ENCODE data around the gene WDR55.
"Not testable (repeated sequence)": the region's sequence is repeated elsewhere in the genome, so short reads cannot be mapped to it uniquely, and the experiment has no call there.

The WDR55 gene

GRCh38 chr5:140633501-140633900, 31.2 kb upstream of the WDR55 start:
- Histone ChIP-seq H3K27ac (ENCODE audit: low read depth, low read length) (peak overlapping the region; percentile 22), H3K4me1 (ENCODE audit: insufficient read depth, low read length) (peaks cover 15% of the 10 kb centered on the region), H3K4me3 (ENCODE audit: low read depth in 1 of 2, low read length in 2 of 2) (peak overlapping the region; percentile 78 to 87), H3K36me3 (ENCODE audit: insufficient read depth, low read length) (no peaks in the 10 kb centered on the region), H3K9ac (ENCODE audit: low read length) (peak overlapping the region; percentile 60), H3K27me3 (ENCODE audit: control insufficient read depth in 1 of 2, insufficient read depth in 2 of 2, low read length in 2 of 2) (no peaks in the 10 kb centered on the region), H3K9me3 (ENCODE audit: low read length) (no peaks in the 10 kb centered on the region)

GRCh38 chr5:140634103-140634502, 30.6 kb upstream of the WDR55 start:
- no peaks in the 10 kb centered on the region for H3K27me3 ChIP-seq (ENCODE audit: control insufficient read depth in 1 of 2, insufficient read depth in 2 of 2, low read length in 2 of 2)
- no peak overlapping the region for H3K4me3 ChIP-seq (ENCODE audit: low read depth in 1 of 2, low read length in 2 of 2)
- H3K4me1 ChIP-seq (ENCODE audit: insufficient read depth, low read length), result peaks cover 15% of the 10 kb centered on the region
- no peak overlapping the region for H3K9ac ChIP-seq (ENCODE audit: low read length)
- H3K36me3 ChIP-seq (ENCODE audit: insufficient read depth, low read length), result no peaks in the 10 kb centered on the region
- no peak overlapping the region for H3K27ac ChIP-seq (ENCODE audit: low read depth, low read length)
- H3K9me3 ChIP-seq (ENCODE audit: low read length), result no peaks in the 10 kb centered on the region

- Histone ChIP-seq H3K4me3 (ENCODE audit: low read depth in 1 of 2, low read length in 2 of 2) (no peak overlapping the region), H3K27me3 (ENCODE audit: control insufficient read depth in 1 of 2, insufficient read depth in 2 of 2, low read length in 2 of 2) (no peaks in the 10 kb centered on the region), H3K9me3 (ENCODE audit: low read length) (no peaks in the 10 kb centered on the region), H3K36me3 (ENCODE audit: insufficient read depth, low read length) (no peaks in the 10 kb centered on the region), H3K9ac (ENCODE audit: low read length) (no peak overlapping the region), H3K4me1 (ENCODE audit: insufficient read depth, low read length) (peaks cover 20% of the 10 kb centered on the region), H3K27ac (ENCODE audit: low read depth, low read length) (no peak overlapping the region)
Observed at GRCh38 chr5:140635291-140636257, 29.1 kb upstream of the WDR55 start.

- H3K27me3 ChIP-seq (ENCODE audit: control insufficient read depth in 1 of 2, insufficient read depth in 2 of 2, low read length in 2 of 2), result no peaks in the 10 kb centered on the region
- no peak overlapping the region for H3K4me3 ChIP-seq (ENCODE audit: low read depth in 1 of 2, low read length in 2 of 2)
- peaks cover 10% of the 10 kb centered on the region for H3K4me1 ChIP-seq (ENCODE audit: insufficient read depth, low read length)
- no peak overlapping the region for H3K27ac ChIP-seq (ENCODE audit: low read depth, low read length)
- no peaks in the 10 kb centered on the region for H3K9me3 ChIP-seq (ENCODE audit: low read length)
- H3K9ac ChIP-seq (ENCODE audit: low read length), result no peak overlapping the region
- peaks cover 7% of the 10 kb centered on the region for H3K36me3 ChIP-seq (ENCODE audit: insufficient read depth, low read length)
Observed at GRCh38 chr5:140637371-140638100, 27.2 kb upstream of the WDR55 start.

- H3K4me3 ChIP-seq (ENCODE audit: low read depth in 1 of 2, low read length in 2 of 2), result peak overlapping the region; percentile 67 to 71
- not testable (repeated sequence) for H3K9ac ChIP-seq (ENCODE audit: low read length); H3K4me1 ChIP-seq (ENCODE audit: insufficient read depth, low read length); H3K9me3 ChIP-seq (ENCODE audit: low read length); H3K27me3 ChIP-seq (ENCODE audit: control insufficient read depth in 1 of 2, insufficient read depth in 2 of 2, low read length in 2 of 2)
- peak overlapping the region; percentile 95 for H3K27ac ChIP-seq (ENCODE audit: low read depth, low read length)
- peaks cover 16% of the 10 kb centered on the region for H3K36me3 ChIP-seq (ENCODE audit: insufficient read depth, low read length)
Observed at GRCh38 chr5:140638898-140639147, 25.9 kb upstream of the WDR55 start.

GRCh38 chr5:140639148-140639981, 25.3 kb upstream of the WDR55 start, which contains the start of gene TMCO6:
Gene TMCO6, plus strand, starts transcription at chr5:140639451. Its CDS starts 77 bp downstream, at chr5:140639528.
- peaks cover 5% of the 10 kb centered on the region for H3K4me1 ChIP-seq (ENCODE audit: insufficient read depth, low read length)
- H3K27ac ChIP-seq (ENCODE audit: low read depth, low read length), result peak within 1 kb of the TSS; percentile 95
- H3K9ac ChIP-seq (ENCODE audit: low read length), result peak within 1 kb of the TSS; percentile 15
- peaks cover 21% of the 10 kb centered on the region for H3K36me3 ChIP-seq (ENCODE audit: insufficient read depth, low read length)
- no peaks in the 10 kb centered on the region for H3K27me3 ChIP-seq (ENCODE audit: control insufficient read depth in 1 of 2, insufficient read depth in 2 of 2, low read length in 2 of 2)
- peak within 1 kb of the TSS; percentile 67 to 71 for H3K4me3 ChIP-seq (ENCODE audit: low read depth in 1 of 2, low read length in 2 of 2)
- no peaks in the 10 kb centered on the region for H3K9me3 ChIP-seq (ENCODE audit: low read length)

GRCh38 chr5:140641716-140642115, 23.0 kb upstream of the WDR55 start:
- H3K4me1 ChIP-seq (ENCODE audit: insufficient read depth, low read length), result peaks cover 15% of the 10 kb centered on the region
- peaks cover 32% of the 10 kb centered on the region for H3K36me3 ChIP-seq (ENCODE audit: insufficient read depth, low read length)
- no peaks in the 10 kb centered on the region for H3K27me3 ChIP-seq (ENCODE audit: control insufficient read depth in 1 of 2, insufficient read depth in 2 of 2, low read length in 2 of 2)
- no peak overlapping the region for H3K27ac ChIP-seq (ENCODE audit: low read depth, low read length)
- H3K9ac ChIP-seq (ENCODE audit: low read length), result no peak overlapping the region
- no peak overlapping the region for H3K4me3 ChIP-seq (ENCODE audit: low read depth in 1 of 2, low read length in 2 of 2)
- H3K9me3 ChIP-seq (ENCODE audit: low read length), result no peaks in the 10 kb centered on the region

- Histone ChIP-seq H3K27me3 (ENCODE audit: control insufficient read depth in 1 of 2, insufficient read depth in 2 of 2, low read length in 2 of 2) (no peaks in the 10 kb centered on the region), H3K36me3 (ENCODE audit: insufficient read depth, low read length) (peaks cover 32% of the 10 kb centered on the region), H3K27ac (ENCODE audit: low read depth, low read length) (no peak overlapping the region), H3K9ac (ENCODE audit: low read length) (no peak overlapping the region), H3K9me3 (ENCODE audit: low read length) (no peaks in the 10 kb centered on the region), H3K4me1 (ENCODE audit: insufficient read depth, low read length) (peaks cover 17% of the 10 kb centered on the region), H3K4me3 (ENCODE audit: low read depth in 1 of 2, low read length in 2 of 2) (no peak overlapping the region)
Observed at GRCh38 chr5:140642718-140643117, 22.0 kb upstream of the WDR55 start.

GRCh38 chr5:140647042-140647419, 17.7 kb upstream of the WDR55 start:
- H3K4me3 ChIP-seq (ENCODE audit: low read depth in 1 of 2, low read length in 2 of 2), result peak overlapping the region; percentile 73 to 83
- H3K27ac ChIP-seq (ENCODE audit: low read depth, low read length), result peak overlapping the region; percentile 67
- peaks cover 55% of the 10 kb centered on the region for H3K36me3 ChIP-seq (ENCODE audit: insufficient read depth, low read length)
- H3K27me3 ChIP-seq (ENCODE audit: control insufficient read depth in 1 of 2, insufficient read depth in 2 of 2, low read length in 2 of 2), result no peaks in the 10 kb centered on the region
- no peaks in the 10 kb centered on the region for H3K9me3 ChIP-seq (ENCODE audit: low read length)
- H3K9ac ChIP-seq (ENCODE audit: low read length), result peak overlapping the region; percentile 77
- peaks cover 12% of the 10 kb centered on the region for H3K4me1 ChIP-seq (ENCODE audit: insufficient read depth, low read length)

GRCh38 chr5:140658870-140659269, 5.8 kb upstream of the WDR55 start:
- Histone ChIP-seq H3K9me3 (ENCODE audit: low read length) (no peaks in the 10 kb centered on the region), H3K36me3 (ENCODE audit: insufficient read depth, low read length) (peaks cover 84% of the 10 kb centered on the region), H3K27me3 (ENCODE audit: control insufficient read depth in 1 of 2, insufficient read depth in 2 of 2, low read length in 2 of 2) (no peaks in the 10 kb centered on the region)

GRCh38 chr5:140660371-140660770, 4.3 kb upstream of the WDR55 start:
- not testable (repeated sequence) for H3K4me1 ChIP-seq (ENCODE audit: insufficient read depth, low read length); H3K27ac ChIP-seq (ENCODE audit: low read depth, low read length); H3K9ac ChIP-seq (ENCODE audit: low read length); H3K27me3 ChIP-seq (ENCODE audit: control insufficient read depth in 1 of 2, insufficient read depth in 2 of 2, low read length in 2 of 2); H3K9me3 ChIP-seq (ENCODE audit: low read length); H3K4me3 ChIP-seq (ENCODE audit: low read depth in 1 of 2, low read length in 2 of 2)
- peaks cover 69% of the 10 kb centered on the region for H3K36me3 ChIP-seq (ENCODE audit: insufficient read depth, low read length)

More at GRCh38 chr5:140658870-140659269, 5.8 kb upstream of the WDR55 start:
- Histone ChIP-seq H3K4me1 (ENCODE audit: insufficient read depth, low read length) (no peaks in the 10 kb centered on the region), H3K27ac (ENCODE audit: low read depth, low read length) (no peak overlapping the region), H3K9ac (ENCODE audit: low read length) (no peak overlapping the region), H3K4me3 (ENCODE audit: low read depth in 1 of 2, low read length in 2 of 2) (no peak overlapping the region)
